Right lobe of liver (tissue), 6 donors: ENCODE measurements around the gene RBBP8. TPM values are rescaled to one million over a fixed set of nuclear protein-coding genes. Genes with fewer than 3 reads are reported as not detected.
A peak's percentile ranks its signal among the peaks of the same experiment; 100 is the strongest.

Experiments
- ATAC-seq, 4 donors: fragments of 200-7000 bp; cut with Tn5 transposase; one replicate each; pipeline ENCODE4 v1.9.1; 2020; ENCODE audit warnings: mild to moderate bottlenecking in 4 of 4, moderate library complexity in 4 of 4
- DNase-seq, 3 donors: peaks; one replicate each; pipeline ENCODE4 v3.0.0-alpha.2; 2020
- H3K27ac ChIP-seq, 3 donors: fragments of 200-600 bp; one replicate each; pipeline ENCODE4 v1.8.0; 2022
- H3K27me3 ChIP-seq, 2 donors: fragments of 200-600 bp; one replicate each; pipeline ENCODE4 v1.8.0; 2022
- H3K36me3 ChIP-seq, 4 donors: fragments of 200-600 bp; sonication (generic) in 1 of 4; one replicate each; pipeline versions ENCODE4 v1.5.1 to v1.8.0; 2017 to 2022; ENCODE audit warnings: control low read depth in 1 of 4
- H3K4me1 ChIP-seq, 4 donors: fragments of 200-600 bp; sonication (generic) in 1 of 4; one replicate each; pipeline versions ENCODE4 v1.5.1 to v1.8.0; 2017 to 2022; ENCODE audit warnings: control low read depth in 1 of 4
- H3K4me3 ChIP-seq, 3 donors: fragments of 200-600 bp; one replicate each; pipeline ENCODE4 v1.8.0; 2022
- H3K9me3 ChIP-seq, 4 donors: fragments of 200-600 bp; sonication (generic) in 1 of 4; one replicate each; pipeline versions ENCODE4 v1.5.1 to v1.8.0; 2017 to 2022; ENCODE audit warnings: control low read depth in 1 of 4
- CTCF ChIP-seq, 4 donors: fragments of 200-600 bp in 3 of 4; fragments of 450-650 bp in 1 of 4; IDR thresholded peaks; one replicate each; pipeline versions ENCODE4 v1.5.1 to v1.8.0; 2016 to 2022; ENCODE audit warnings: antibody characterized with exemption in 4 of 4, mild to moderate bottlenecking in 2 of 4
- POLR2A ChIP-seq: fragments of 450-650 bp; IDR thresholded peaks from one replicate; pipeline ENCODE4 v1.6.1; 2017; ENCODE audit warnings: antibody characterized with exemption, mild to moderate bottlenecking
- WGBS: methylation state at CpG from one replicate; pipeline ENCODE4 v1.1.6; 2018; ENCODE audit warnings: low coverage, low lambda C conversion rate; ENCODE audit not compliant: insufficient coverage; ENCODE audit errors: missing lambda C conversion rate; 5-methylcytosine and 5-hydroxymethylcytosine counted together
- intact Hi-C, 2 donors: fragments of 100-400 bp; cut with DNase I; formaldehyde crosslinking; loops; one replicate each; pipeline versions ENCODE4 v1.11.2 to v1.14.1; 2022
- total RNA-seq, 6 experiments: library from RNA; depleted of rRNA in 2 of 6; stranded (reverse); fragments of >200 nt in 2 of 6; fragmentation: NEBNext Ultra II Directional in 3 of 6; extraction: Animal tissue kit (Norgen Biotek cat#: 25700) in 3 of 6; gene quantifications; one replicate each; pipeline versions ENCODE4 v1.1.0 to v1.2.4, GENCODE V29; 2016 to 2023
- donor health status: DM: no; HTN: yes; CAD: no.
- donor health status: DM: no; HTN: no; CAD: no.
- donor health status: DM: no; HTN: no; CAD: no.
- donor health status: DM: no; HTN: yes; CAD: no.
- donor health status: DM: no; HTN: yes; CAD: no.

Gene RBBP8
- total RNA-seq, 6 experiments from 2014 or later, result 8.3 to 24.9 (median 12.4) TPM

GRCh38 chr18:23068011-23068410 is 134.9 kb downstream of the RBBP8 start:
- no peak for ATAC-seq
- no peak overlapping the region for H3K4me3 ChIP-seq
- intact Hi-C loops, result no loop called here
- no peak overlapping the region for H3K27ac ChIP-seq
- H3K9me3 ChIP-seq, result no peaks in the 10 kb centered on the region
- no peaks in the 10 kb centered on the region for H3K27me3 ChIP-seq
- 79% methylated on average over 4 of the region's 4 CpGs for WGBS
- H3K4me1 ChIP-seq, result peaks cover 0 to 17% (median 0%) of the 10 kb centered on the region in 4 donors
- TF ChIP-seq POLR2A, result no peak
- TF ChIP-seq CTCF (IDR thresholded peaks at IDR 0.05), result no peak
- no peaks in the 10 kb centered on the region for H3K36me3 ChIP-seq
- DNase-seq, result no peak

GRCh38 chr18:23068570-23069310 is 135.6 kb downstream of the RBBP8 start:
- H3K4me1 ChIP-seq, result peaks cover 0 to 17% (median 0%) of the 10 kb centered on the region in 4 donors
- intact Hi-C loops, result no loop called here
- no peak for TF ChIP-seq POLR2A
- TF ChIP-seq CTCF (IDR thresholded peaks at IDR 0.05), result no peak
- WGBS, result 48% methylated on average over 7 of the region's 7 CpGs
- H3K4me3 ChIP-seq, result no peak overlapping the region
- peak in 2 of 4 donors; percentile 12 to 19 for ATAC-seq
- no peak overlapping the region for H3K27ac ChIP-seq
- H3K27me3 ChIP-seq, result no peaks in the 10 kb centered on the region
- no peaks in the 10 kb centered on the region for H3K9me3 ChIP-seq
- no peaks in the 10 kb centered on the region for H3K36me3 ChIP-seq
- no peak for DNase-seq

GRCh38 chr18:23069481-23069880 is 136.4 kb downstream of the RBBP8 start:
- DNase-seq, result no peak
- Histone ChIP-seq H3K36me3 (no peaks in the 10 kb centered on the region), H3K4me3 (no peak overlapping the region), H3K4me1 (peaks cover 0 to 17% (median 0%) of the 10 kb centered on the region in 4 donors), H3K27ac (no peak overlapping the region), H3K27me3 (no peaks in the 10 kb centered on the region), H3K9me3 (no peaks in the 10 kb centered on the region)
- peak in 1 of 4 donors; percentile 5 for ATAC-seq
- TF ChIP-seq CTCF (IDR thresholded peaks at IDR 0.05) (no peak), POLR2A (no peak)
- 50% methylated on average over 7 of the region's 10 CpGs for WGBS
- intact Hi-C loops, result no loop called here

GRCh38 chr18:23069898-23070297 is 136.8 kb downstream of the RBBP8 start:
- Histone ChIP-seq H3K9me3 (no peaks in the 10 kb centered on the region), H3K4me1 (peaks cover 0 to 17% (median 0%) of the 10 kb centered on the region in 4 donors), H3K27me3 (no peaks in the 10 kb centered on the region), H3K27ac (no peak overlapping the region), H3K4me3 (no peak overlapping the region), H3K36me3 (no peaks in the 10 kb centered on the region)
- intact Hi-C loops, result no loop called here
- DNase-seq (no peak), ATAC-seq (no peak)
- WGBS, result 80% methylated on average over 1 of the region's 1 CpG
- TF ChIP-seq CTCF (IDR thresholded peaks at IDR 0.05) (no peak), POLR2A (no peak)
